B cell (primary cell): ENCODE data around the gene RNF157.

Experiments used
- CTCF ChIP-seq: fragments of 200-600 bp; IDR thresholded peaks from one replicate; pipeline ENCODE4 v1.8.0; 2022; ENCODE audit warnings: antibody characterized with exemption, mild to moderate bottlenecking
- EZH2 ChIP-seq: IDR thresholded peaks from 2 replicates; pipeline ENCODE4 v1.6.1; 2012; ENCODE audit warnings: borderline replicate concordance, low read depth, mild to moderate bottlenecking, moderate library complexity, low read length; ENCODE audit not compliant: insufficient read depth, poor library complexity, severe bottlenecking

- no peak for TF ChIP-seq EZH2
- TF ChIP-seq CTCF: no peak
These were observed 105.1 kb downstream of the RNF157 start for GRCh38 chr17:76134911-76135809.
